Measurements from ENCODE around the gene NLRC3.

Gene NLRC3

DNA sequence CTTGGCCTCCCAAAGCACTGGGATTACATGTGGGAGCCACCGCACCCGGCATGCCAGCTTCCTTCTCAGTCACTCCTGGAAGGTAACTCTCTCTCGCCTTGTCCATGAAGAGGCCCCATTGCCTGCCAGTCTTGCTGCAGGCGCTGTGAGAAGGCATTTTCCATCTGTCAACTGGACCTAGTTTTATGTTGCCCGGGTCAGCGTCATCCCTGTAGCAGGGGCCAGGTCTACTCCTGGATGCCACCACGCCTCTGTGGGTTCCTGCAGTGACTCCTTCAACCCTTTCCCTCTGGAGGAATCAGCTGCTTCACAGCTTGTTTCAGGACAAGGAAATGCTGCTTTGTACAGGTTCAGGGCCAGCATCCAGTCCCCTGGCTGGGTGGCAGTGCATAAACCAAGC, 2.6 kb upstream of the NLRC3 start:
- TF ChIP-seq FOXM1 (IDR thresholded peaks at IDR 0.05; ENCODE audit: borderline replicate concordance, low read depth), result no peak
- TF ChIP-seq TEAD4 (IDR thresholded peaks at IDR 0.05), result no peak
- no peak for TF ChIP-seq YY1 (IDR thresholded peaks at IDR 0.05; ENCODE audit: low read depth)

DNA sequence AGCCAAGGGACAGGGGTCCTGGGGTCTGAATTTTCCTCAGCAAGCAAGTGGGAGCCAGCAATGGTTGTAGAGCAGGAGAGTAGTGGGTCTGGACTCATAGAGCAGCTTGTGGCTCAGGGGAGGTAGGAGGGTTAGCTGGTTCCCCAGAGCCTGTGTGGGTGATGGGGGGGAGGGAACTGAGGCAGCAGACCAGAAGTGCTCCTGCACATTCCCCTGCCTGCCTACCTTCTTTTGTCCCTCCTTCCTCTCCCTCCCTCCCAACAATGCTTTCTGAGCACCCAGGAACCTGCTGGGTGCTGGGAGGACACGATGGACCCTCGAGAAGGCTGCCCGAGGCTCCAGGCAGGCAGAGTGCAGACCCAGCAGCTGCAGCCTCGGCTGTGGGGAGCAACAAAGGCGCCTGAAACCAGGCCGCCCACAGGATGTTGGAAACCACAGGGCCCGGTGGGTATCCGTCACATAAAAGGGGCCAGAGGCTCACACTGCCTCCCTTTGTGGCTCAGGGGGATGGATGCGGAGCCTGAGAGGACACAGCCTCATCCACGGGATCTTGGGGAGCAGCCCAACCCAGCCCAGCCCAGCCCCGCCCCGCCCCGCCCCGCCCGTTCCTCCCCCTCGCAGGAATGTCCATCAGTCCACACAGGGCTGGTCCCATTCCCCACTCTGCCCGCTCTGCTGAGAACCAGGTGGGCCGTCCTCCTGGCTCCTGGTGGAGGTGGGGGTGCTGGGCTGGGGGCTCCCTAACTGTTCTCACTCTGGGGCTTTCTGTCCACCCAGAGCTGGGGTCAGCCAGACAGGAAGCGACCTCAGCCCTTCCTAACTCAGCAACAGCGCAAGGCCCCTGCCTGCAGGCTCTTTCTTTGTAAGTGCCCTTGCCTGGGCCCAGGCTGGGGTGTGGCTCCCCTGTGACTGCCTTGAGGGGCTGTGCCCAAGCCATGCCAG, 1.7 kb upstream of the NLRC3 start:
- TF ChIP-seq TEAD4 (IDR thresholded peaks at IDR 0.05) (0 out of 2 replicates have a peak, but pooled peaks have one; percentile 1), ZBTB7A (IDR thresholded peaks at IDR 0.05; ENCODE audit: low read depth) (0 out of 2 replicates have a peak, but pooled peaks have one; percentile 37), FOXM1 (IDR thresholded peaks at IDR 0.05; ENCODE audit: borderline replicate concordance, low read depth) (no peak)

DNA sequence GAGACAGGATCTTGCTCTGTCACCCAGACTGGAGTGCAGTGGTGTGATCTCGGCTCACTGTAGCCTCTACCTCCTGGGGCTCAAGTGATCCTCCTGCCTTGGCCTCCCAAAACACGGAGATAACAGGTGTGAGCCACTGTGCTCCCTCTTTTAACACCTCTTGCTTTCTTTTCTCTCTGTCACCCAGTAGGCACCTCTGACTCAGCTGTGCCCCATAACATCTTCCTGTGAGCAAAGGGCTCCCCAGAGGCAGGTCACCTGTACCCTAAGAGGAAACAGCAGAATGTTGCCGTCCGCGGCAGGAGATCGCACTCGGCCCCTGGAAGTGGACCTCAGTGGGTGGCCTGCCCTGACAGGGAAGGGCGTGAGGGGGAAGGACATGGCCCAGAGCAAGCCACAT, 918 bp upstream of the NLRC3 start:
- TF ChIP-seq, protein P1, sequence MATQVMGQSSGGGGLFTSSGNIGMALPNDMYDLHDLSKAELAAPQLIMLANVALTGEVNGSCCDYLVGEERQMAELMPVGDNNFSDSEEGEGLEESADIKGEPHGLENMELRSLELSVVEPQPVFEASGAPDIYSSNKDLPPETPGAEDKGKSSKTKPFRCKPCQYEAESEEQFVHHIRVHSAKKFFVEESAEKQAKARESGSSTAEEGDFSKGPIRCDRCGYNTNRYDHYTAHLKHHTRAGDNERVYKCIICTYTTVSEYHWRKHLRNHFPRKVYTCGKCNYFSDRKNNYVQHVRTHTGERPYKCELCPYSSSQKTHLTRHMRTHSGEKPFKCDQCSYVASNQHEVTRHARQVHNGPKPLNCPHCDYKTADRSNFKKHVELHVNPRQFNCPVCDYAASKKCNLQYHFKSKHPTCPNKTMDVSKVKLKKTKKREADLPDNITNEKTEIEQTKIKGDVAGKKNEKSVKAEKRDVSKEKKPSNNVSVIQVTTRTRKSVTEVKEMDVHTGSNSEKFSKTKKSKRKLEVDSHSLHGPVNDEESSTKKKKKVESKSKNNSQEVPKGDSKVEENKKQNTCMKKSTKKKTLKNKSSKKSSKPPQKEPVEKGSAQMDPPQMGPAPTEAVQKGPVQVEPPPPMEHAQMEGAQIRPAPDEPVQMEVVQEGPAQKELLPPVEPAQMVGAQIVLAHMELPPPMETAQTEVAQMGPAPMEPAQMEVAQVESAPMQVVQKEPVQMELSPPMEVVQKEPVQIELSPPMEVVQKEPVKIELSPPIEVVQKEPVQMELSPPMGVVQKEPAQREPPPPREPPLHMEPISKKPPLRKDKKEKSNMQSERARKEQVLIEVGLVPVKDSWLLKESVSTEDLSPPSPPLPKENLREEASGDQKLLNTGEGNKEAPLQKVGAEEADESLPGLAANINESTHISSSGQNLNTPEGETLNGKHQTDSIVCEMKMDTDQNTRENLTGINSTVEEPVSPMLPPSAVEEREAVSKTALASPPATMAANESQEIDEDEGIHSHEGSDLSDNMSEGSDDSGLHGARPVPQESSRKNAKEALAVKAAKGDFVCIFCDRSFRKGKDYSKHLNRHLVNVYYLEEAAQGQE (IDR thresholded peaks at IDR 0.05; ENCODE audit: low read depth), result no peak
- TF ChIP-seq TAF1 (IDR thresholded peaks at IDR 0.05; ENCODE audit: low read depth) (no peak), EGR1 (IDR thresholded peaks at IDR 0.05) (no peak), NFIC (IDR thresholded peaks at IDR 0.05) (no peak), YY1 (IDR thresholded peaks at IDR 0.05; ENCODE audit: low read depth) (no peak), TEAD4 (IDR thresholded peaks at IDR 0.05) (no peak), FOXM1 (IDR thresholded peaks at IDR 0.05; ENCODE audit: borderline replicate concordance, low read depth) (no peak), EP300 (IDR thresholded peaks at IDR 0.05; ENCODE audit: borderline replicate concordance) (no peak), ZBTB7A (IDR thresholded peaks at IDR 0.05; ENCODE audit: low read depth) (no peak), CEBPB (IDR thresholded peaks at IDR 0.05) (no peak), TCF12 (IDR thresholded peaks at IDR 0.05; ENCODE audit: low read depth) (no peak)
- TF ChIP-seq, protein P2, sequence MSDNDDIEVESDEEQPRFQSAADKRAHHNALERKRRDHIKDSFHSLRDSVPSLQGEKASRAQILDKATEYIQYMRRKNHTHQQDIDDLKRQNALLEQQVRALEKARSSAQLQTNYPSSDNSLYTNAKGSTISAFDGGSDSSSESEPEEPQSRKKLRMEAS (IDR thresholded peaks at IDR 0.05), result no peak

DNA sequence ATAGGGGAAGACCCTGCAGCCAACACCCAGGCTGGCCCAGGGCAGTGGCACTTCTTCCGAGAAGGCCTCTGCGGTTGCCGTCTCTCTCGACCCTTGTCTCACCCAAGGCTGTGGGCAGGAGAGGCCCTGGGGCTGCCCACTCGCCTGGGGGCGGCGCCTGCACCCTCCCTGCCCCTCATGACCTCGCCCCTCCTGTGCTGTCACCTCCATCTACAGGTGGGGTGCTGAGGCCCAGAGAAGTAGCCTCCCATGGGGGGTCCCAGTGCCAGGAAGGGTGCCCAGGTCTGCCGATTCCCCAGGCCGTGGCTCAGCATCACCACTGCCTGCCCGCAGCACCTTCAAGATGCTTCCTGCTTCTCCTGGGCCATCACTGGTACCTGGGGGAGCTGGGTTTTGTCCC, 992 bp downstream of the NLRC3 start:
- no peak for TF ChIP-seq TEAD4 (IDR thresholded peaks at IDR 0.05)
- no peak for TF ChIP-seq YY1 (IDR thresholded peaks at IDR 0.05; ENCODE audit: low read depth)
- TF ChIP-seq, protein P2 (IDR thresholded peaks at IDR 0.05), result no peak
- TF ChIP-seq ZBTB7A (IDR thresholded peaks at IDR 0.05; ENCODE audit: low read depth), result no peak
- TF ChIP-seq TAF1 (IDR thresholded peaks at IDR 0.05; ENCODE audit: low read depth), result no peak

DNA sequence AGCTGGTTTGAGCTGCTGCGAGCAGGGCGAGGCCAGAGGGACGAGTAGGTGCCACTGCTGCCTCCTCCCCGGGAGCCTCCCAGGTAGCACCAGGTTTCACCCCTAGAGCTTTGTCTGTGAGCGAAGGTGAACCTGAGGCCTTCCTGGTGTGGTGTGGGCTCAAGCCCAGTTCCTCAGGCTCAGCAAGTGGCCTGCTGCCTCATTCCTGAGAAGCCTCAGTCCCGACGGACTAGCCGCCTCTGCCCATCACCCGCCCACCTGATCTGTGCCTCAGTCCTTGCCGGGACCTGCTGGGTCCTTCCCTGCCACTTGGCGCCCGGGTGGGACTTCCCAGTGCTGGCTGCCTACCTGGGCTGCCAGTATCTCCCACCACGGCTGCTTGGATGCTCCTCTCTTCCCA, 1.7 kb downstream of the NLRC3 start:
- TF ChIP-seq, protein P3, sequence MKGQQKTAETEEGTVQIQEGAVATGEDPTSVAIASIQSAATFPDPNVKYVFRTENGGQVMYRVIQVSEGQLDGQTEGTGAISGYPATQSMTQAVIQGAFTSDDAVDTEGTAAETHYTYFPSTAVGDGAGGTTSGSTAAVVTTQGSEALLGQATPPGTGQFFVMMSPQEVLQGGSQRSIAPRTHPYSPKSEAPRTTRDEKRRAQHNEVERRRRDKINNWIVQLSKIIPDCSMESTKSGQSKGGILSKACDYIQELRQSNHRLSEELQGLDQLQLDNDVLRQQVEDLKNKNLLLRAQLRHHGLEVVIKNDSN (IDR thresholded peaks at IDR 0.05), result no peak
- TF ChIP-seq CREB1 (IDR thresholded peaks at IDR 0.05; ENCODE audit: low read depth) (no peak), EP300 (IDR thresholded peaks at IDR 0.05; ENCODE audit: borderline replicate concordance) (no peak), TCF12 (IDR thresholded peaks at IDR 0.05; ENCODE audit: low read depth) (no peak), YY1 (IDR thresholded peaks at IDR 0.05; ENCODE audit: low read depth) (no peak), ZBTB7A (IDR thresholded peaks at IDR 0.05; ENCODE audit: low read depth) (no peak), TAF1 (IDR thresholded peaks at IDR 0.05; ENCODE audit: low read depth) (no peak), NFIC (IDR thresholded peaks at IDR 0.05) (no peak), FOXM1 (IDR thresholded peaks at IDR 0.05; ENCODE audit: borderline replicate concordance, low read depth) (no peak), TEAD4 (IDR thresholded peaks at IDR 0.05) (no peak), RAD21 (IDR thresholded peaks at IDR 0.05; ENCODE audit: low read depth) (no peak), CEBPB (IDR thresholded peaks at IDR 0.05) (no peak)
- TF ChIP-seq, protein P1 (IDR thresholded peaks at IDR 0.05; ENCODE audit: low read depth), result no peak

DNA sequence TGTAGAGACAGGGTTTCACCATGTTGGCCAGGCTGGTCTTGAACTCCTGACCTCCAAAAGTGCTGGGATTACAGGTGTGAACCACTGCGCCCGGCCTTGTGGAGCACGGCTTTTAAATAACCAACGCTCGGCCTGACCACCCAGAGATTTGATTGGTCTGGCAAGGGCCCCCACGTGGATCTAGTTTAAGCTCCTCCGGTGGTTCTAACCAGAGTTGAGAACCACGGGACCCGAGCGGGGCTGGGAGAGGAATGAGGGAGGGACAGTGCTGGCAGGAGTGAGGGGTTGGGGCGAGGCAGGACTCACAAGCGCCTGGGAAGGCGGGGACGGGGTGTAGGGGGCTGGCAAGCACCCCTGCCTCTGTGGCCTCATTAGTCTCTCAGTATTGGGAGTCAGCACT, 3.0 kb downstream of the NLRC3 start:
- TF ChIP-seq, protein P2 (IDR thresholded peaks at IDR 0.05), result no peak
- no peak for TF ChIP-seq CEBPB (IDR thresholded peaks at IDR 0.05)
- TF ChIP-seq FOXM1 (IDR thresholded peaks at IDR 0.05; ENCODE audit: borderline replicate concordance, low read depth), result no peak
- no peak for TF ChIP-seq NFIC (IDR thresholded peaks at IDR 0.05)
- no peak for TF ChIP-seq EGR1 (IDR thresholded peaks at IDR 0.05)
- TF ChIP-seq CREB1 (IDR thresholded peaks at IDR 0.05; ENCODE audit: low read depth), result no peak
- TF ChIP-seq TAF1 (IDR thresholded peaks at IDR 0.05; ENCODE audit: low read depth), result no peak
- TF ChIP-seq EP300 (IDR thresholded peaks at IDR 0.05; ENCODE audit: borderline replicate concordance), result no peak
- no peak for TF ChIP-seq RAD21 (IDR thresholded peaks at IDR 0.05; ENCODE audit: low read depth)
